Endothelial cell (in vitro differentiated cells): Measurements from ENCODE around the gene ARMH3. TPM values are rescaled to one million over a fixed set of nuclear protein-coding genes. Genes with fewer than 3 reads are reported as not detected.

Experiments used
- DNase-seq: peaks from one replicate; pipeline ENCODE4 v3.0.0; 2021; ENCODE audit warnings: low spot score
- H3K27ac Mint-ChIP-seq: one replicate; pipeline ENCODE4 v1.8.0; 2021; ENCODE audit warnings: mixed read lengths, inconsistent platforms; ENCODE audit not compliant: unreplicated experiment
- H3K27me3 Mint-ChIP-seq: one replicate; pipeline ENCODE4 v1.8.0; 2021; ENCODE audit warnings: mild to moderate bottlenecking, moderate library complexity, mixed read lengths, inconsistent platforms; ENCODE audit not compliant: unreplicated experiment
- H3K36me3 Mint-ChIP-seq: one replicate; pipeline ENCODE4 v1.8.0; 2021; ENCODE audit warnings: mild to moderate bottlenecking, low read depth, mixed read lengths, inconsistent platforms; ENCODE audit not compliant: unreplicated experiment
- H3K4me1 Mint-ChIP-seq: one replicate; pipeline ENCODE4 v1.8.0; 2021; ENCODE audit warnings: mild to moderate bottlenecking, mixed read lengths, inconsistent platforms; ENCODE audit not compliant: unreplicated experiment
- H3K4me3 Mint-ChIP-seq: one replicate; pipeline ENCODE4 v1.8.0; 2021; ENCODE audit warnings: mild to moderate bottlenecking, mixed read lengths, inconsistent platforms; ENCODE audit not compliant: unreplicated experiment
- H3K9me3 Mint-ChIP-seq: one replicate; pipeline ENCODE4 v1.8.0; 2021; ENCODE audit warnings: mixed read lengths, inconsistent platforms; ENCODE audit not compliant: unreplicated experiment
- CTCF ChIP-seq: fragments of 200-600 bp; sonication (generic); IDR thresholded peaks from one replicate; pipeline ENCODE4 v1.5.0; 2021; ENCODE audit warnings: antibody characterized with exemption; ENCODE audit not compliant: unreplicated experiment
- total RNA-seq: library from RNA; stranded (reverse); fragmentation: NEBNext Ultra II Directional; extraction: Animal tissue kit (Norgen Biotek cat#: 25700); gene quantifications from one replicate; pipeline ENCODE4 v1.2.1, GENCODE V29; 2021; ENCODE audit not compliant: unreplicated experiment

ARMH3 gene
- total RNA-seq, 1 donor from 2014 or later, result 20.5 TPM

GRCh38 chr10:101859530-101859929, 196.4 kb downstream of the ARMH3 start:
- peaks cover 19% of the 10 kb centered on the region for H3K4me1 Mint-ChIP-seq
- no peak overlapping the region for H3K27ac Mint-ChIP-seq
- H3K27me3 Mint-ChIP-seq, result peaks cover 6% of the 10 kb centered on the region
- H3K9me3 Mint-ChIP-seq, result no peaks in the 10 kb centered on the region
- no peak for TF ChIP-seq CTCF
- H3K36me3 Mint-ChIP-seq, result peaks cover 16% of the 10 kb centered on the region
- no peak for DNase-seq
- no peak overlapping the region for H3K4me3 Mint-ChIP-seq

- no peak for DNase-seq
Measured at GRCh38 chr10:101858723-101859500, 197.1 kb downstream of the ARMH3 start.

GRCh38 chr10:101857802-101858476, 198.0 kb downstream of the ARMH3 start:
- H3K4me1 Mint-ChIP-seq, result peaks cover 13% of the 10 kb centered on the region
- peaks cover 16% of the 10 kb centered on the region for H3K36me3 Mint-ChIP-seq
- no peak for TF ChIP-seq CTCF
- no peak for DNase-seq
- H3K27me3 Mint-ChIP-seq, result peaks cover 2% of the 10 kb centered on the region
- H3K27ac Mint-ChIP-seq, result no peak overlapping the region
- no peaks in the 10 kb centered on the region for H3K9me3 Mint-ChIP-seq
- no peak overlapping the region for H3K4me3 Mint-ChIP-seq

More at GRCh38 chr10:101858723-101859500, 197.1 kb downstream of the ARMH3 start:
- no peak for TF ChIP-seq CTCF
- H3K4me1 Mint-ChIP-seq, result peaks cover 13% of the 10 kb centered on the region
- H3K27me3 Mint-ChIP-seq, result peaks cover 4% of the 10 kb centered on the region
- no peak overlapping the region for H3K27ac Mint-ChIP-seq
- H3K4me3 Mint-ChIP-seq, result no peak overlapping the region
- peaks cover 16% of the 10 kb centered on the region for H3K36me3 Mint-ChIP-seq
- H3K9me3 Mint-ChIP-seq, result no peaks in the 10 kb centered on the region

GRCh38 chr10:101856626-101857025, 199.3 kb downstream of the ARMH3 start:
- H3K9me3 Mint-ChIP-seq, result no peaks in the 10 kb centered on the region
- no peak overlapping the region for H3K27ac Mint-ChIP-seq
- no peak for DNase-seq
- no peak overlapping the region for H3K4me3 Mint-ChIP-seq
- peaks cover 15% of the 10 kb centered on the region for H3K4me1 Mint-ChIP-seq
- H3K36me3 Mint-ChIP-seq, result peaks cover 16% of the 10 kb centered on the region
- peaks cover 1% of the 10 kb centered on the region for H3K27me3 Mint-ChIP-seq
- no peak for TF ChIP-seq CTCF
